HK-2 (cell line): Measurements from ENCODE around the gene SPEN.

Experiments used
- DNase-seq: peaks from one replicate; pipeline ENCODE4 v3.0.0-alpha.2; 2018; ENCODE audit not compliant: unreplicated experiment

SPEN gene

GRCh38 chr1:15988856-15989736 is 141.6 kb downstream of the SPEN start:
- no peak for DNase-seq

- no peak for DNase-seq
Observed at GRCh38 chr1:15989776-15990175, 142.3 kb downstream of the SPEN start.
